NOMO-1 treated with DMSO at 0.1 percent for 48 hours (cell line): ENCODE data around the gene B4GALT5.
A peak's percentile ranks its signal among the peaks of the same experiment; 100 is the strongest.
"Not testable (repeated sequence)": the region's sequence is repeated elsewhere in the genome, so short reads cannot be mapped to it uniquely, and the experiment has no call there.

ENCODE experiments used
- DNase-seq: peaks from one replicate; lab custom pipeline; 2025; ENCODE audit not compliant: unreplicated experiment; lab: John Stamatoyannopoulos, UW

The B4GALT5 gene

GRCh38 chr20:49681850-49682216 is 31.8 kb downstream of the B4GALT5 start:
- no peak for DNase-seq

- peak; percentile 58 for DNase-seq
Observed at GRCh38 chr20:49680484-49680883, 33.2 kb downstream of the B4GALT5 start.

- DNase-seq: no peak
Observed at GRCh38 chr20:49679634-49680033, 34.0 kb downstream of the B4GALT5 start.

- DNase-seq: no peak
Observed at GRCh38 chr20:49677777-49678758, 35.6 kb downstream of the B4GALT5 start.

- DNase-seq: peak; percentile 69
Observed at GRCh38 chr20:49676581-49677291, 36.9 kb downstream of the B4GALT5 start.

GRCh38 chr20:49675368-49676151 is 38.1 kb downstream of the B4GALT5 start:
- DNase-seq: no peak

GRCh38 chr20:49674383-49675352 is 39.0 kb downstream of the B4GALT5 start:
- no peak for DNase-seq

GRCh38 chr20:49672096-49672664 is 41.5 kb downstream of the B4GALT5 start:
- no peak for DNase-seq

- no peak for DNase-seq
Observed at GRCh38 chr20:49671433-49671832, 42.2 kb downstream of the B4GALT5 start.

- no peak for DNase-seq
Observed at GRCh38 chr20:49669601-49670189, 44.0 kb downstream of the B4GALT5 start.

- not testable (repeated sequence) for DNase-seq
Observed at GRCh38 chr20:49668878-49669195, 44.8 kb downstream of the B4GALT5 start.

GRCh38 chr20:49668181-49668877 is 45.3 kb downstream of the B4GALT5 start:
- DNase-seq: no peak

GRCh38 chr20:49666911-49667310 is 46.8 kb downstream of the B4GALT5 start:
- no peak for DNase-seq

- DNase-seq: no peak
Observed at GRCh38 chr20:49665796-49666195, 47.9 kb downstream of the B4GALT5 start.

- DNase-seq: no peak
Observed at GRCh38 chr20:49664612-49665313, 48.9 kb downstream of the B4GALT5 start.

- DNase-seq: no peak
Observed at GRCh38 chr20:49663112-49663511, 50.6 kb downstream of the B4GALT5 start.

GRCh38 chr20:49661560-49662329 is 51.9 kb downstream of the B4GALT5 start:
- DNase-seq: no peak

- DNase-seq: no peak
Observed at GRCh38 chr20:49660912-49661311, 52.8 kb downstream of the B4GALT5 start.
